HepG2 (cell line): ENCODE results near the gene SEC14L5.

Experiments
- CTCF ChIP-seq: sonication (generic); formaldehyde crosslinking; IDR thresholded peaks from 2 replicates; pipeline ENCODE4 v1.5.0; 2020; ENCODE audit warnings: mild to moderate bottlenecking, missing genetic modification reagents, moderate library complexity
- XBP1 ChIP-seq: sonication (generic); formaldehyde crosslinking; IDR thresholded peaks from 2 replicates; pipeline ENCODE4 v1.5.0; 2020; ENCODE audit warnings: missing genetic modification reagents
- ZNF513 ChIP-seq: sonication (generic); formaldehyde crosslinking; conservative IDR thresholded peaks from 2 replicates; pipeline ENCODE4 v1.5.0; 2020; ENCODE audit warnings: missing genetic modification reagents

GRCh38 chr16:5031601-5032000, 73.5 kb downstream of the SEC14L5 start:
- TF ChIP-seq XBP1 (CRISPR knock-in tag) (no peak), ZNF513 (CRISPR knock-in tag) (no peak), CTCF (CRISPR knock-in tag) (no peak)
